Panc1 (cell line): ENCODE data around the gene ADCY3.

Experiments used
- CTCF ChIP-seq: fragments of 450-650 bp; IDR thresholded peaks from 2 replicates; pipeline ENCODE4 v1.5.1; 2017; ENCODE audit warnings: mild to moderate bottlenecking
- POLR2AphosphoS5 ChIP-seq: IDR thresholded peaks from 2 replicates; pipeline ENCODE4 v1.6.1; 2012; ENCODE audit warnings: mild to moderate bottlenecking, low read depth, low read length, moderate library complexity
- REST ChIP-seq, 2 experiments: IDR thresholded peaks; 2 replicates each; pipeline ENCODE4 v1.6.1; 2011 to 2012; ENCODE audit warnings: low read depth in 2 of 2, control low read depth in 1 of 2, low read length in 1 of 2, mild to moderate bottlenecking in 1 of 2, moderate library complexity in 1 of 2; ENCODE audit not compliant: insufficient read depth in 1 of 2
- SIN3A ChIP-seq: IDR thresholded peaks from 2 replicates; pipeline ENCODE4 v1.6.1; 2012; ENCODE audit warnings: low read depth, mild to moderate bottlenecking, low read length, moderate library complexity, borderline replicate concordance; ENCODE audit not compliant: insufficient read depth
- TCF7L2 ChIP-seq: IDR thresholded peaks from 2 replicates; pipeline ENCODE4 v1.6.1; 2011; ENCODE audit warnings: mild to moderate bottlenecking, low read depth, low read length, inconsistent platforms

DNA sequence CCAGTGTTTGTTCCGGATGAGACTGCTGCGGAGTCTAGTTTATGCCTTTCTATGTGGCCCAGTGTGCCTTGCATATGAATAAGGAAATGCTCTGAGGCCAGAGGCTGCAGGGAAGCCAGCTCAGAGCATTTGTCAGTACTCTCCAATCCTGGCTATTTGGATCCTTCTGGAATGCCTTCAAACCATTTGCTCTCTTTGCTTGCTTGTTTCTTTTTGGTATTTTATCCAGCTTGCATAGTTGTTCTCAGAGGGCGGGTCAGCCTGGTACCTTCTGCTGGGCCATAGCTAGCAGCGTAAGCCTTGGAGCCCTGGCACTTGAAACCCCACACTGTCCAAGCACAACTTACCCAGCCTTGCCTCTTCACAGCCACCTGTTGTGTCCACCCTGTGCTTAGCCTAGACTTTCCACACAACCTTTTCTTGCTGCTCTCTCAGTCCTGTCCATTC, 106.3 kb downstream of the ADCY3 start:
- TF ChIP-seq CTCF: no peak
- TF ChIP-seq POLR2AphosphoS5: no peak
- no peak for TF ChIP-seq REST (IDR thresholded peaks at IDR 0.05; ENCODE audit: insufficient read depth in 1 of 2, low read depth in 2 of 2, low read length in 1 of 2)
- TF ChIP-seq TCF7L2: no peak
- TF ChIP-seq SIN3A: no peak
